ENCODE measurements around the gene TAS2R4. TPM values are rescaled to one million over a fixed set of nuclear protein-coding genes. Genes with fewer than 3 reads are reported as not detected.
A peak's percentile ranks its signal among the peaks of the same experiment; 100 is the strongest.

The TAS2R4 gene
- total RNA-seq, 1 experiment from 2014 or later = 1.2 TPM

DNA sequence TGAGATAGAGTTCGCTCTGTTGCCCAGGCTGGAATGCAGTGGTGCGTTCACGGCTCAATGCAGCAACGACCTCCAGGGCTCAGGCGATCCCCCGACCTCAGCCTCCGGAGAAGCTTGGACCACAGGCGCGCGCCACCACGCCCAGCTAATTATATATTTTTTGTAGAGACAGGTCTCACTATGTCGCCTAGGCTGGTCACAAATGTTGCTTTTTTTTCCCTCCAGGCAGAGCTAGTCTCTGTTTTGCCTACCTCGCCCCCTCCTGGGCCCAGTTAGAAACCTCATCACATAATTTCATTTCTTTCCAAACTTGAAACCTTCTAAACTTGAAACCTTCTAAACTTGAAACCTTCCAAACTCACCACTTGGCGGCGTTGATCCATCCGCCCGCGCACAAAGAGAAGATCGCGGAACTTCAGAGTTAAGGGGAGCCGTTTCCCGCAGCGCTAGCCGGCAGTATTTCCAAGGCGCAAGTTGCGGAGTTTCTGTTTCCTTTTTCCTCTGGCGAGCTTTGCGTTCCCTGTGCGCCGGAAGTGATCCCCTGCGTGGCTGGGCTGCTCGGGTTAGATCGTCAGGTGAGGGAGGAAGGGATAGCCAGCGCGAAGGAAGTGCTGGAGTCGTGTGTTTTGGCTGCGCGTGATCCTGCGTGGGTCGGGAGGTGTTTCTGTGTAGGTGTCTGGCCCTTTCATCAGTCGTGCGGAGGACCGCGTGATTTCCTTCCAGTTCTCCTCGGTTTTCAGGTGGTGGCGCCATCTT is 38.5 kb upstream of the TAS2R4 start, which contains the start of gene SSBP1 (continued):
- TF ChIP-seq, protein P1, sequence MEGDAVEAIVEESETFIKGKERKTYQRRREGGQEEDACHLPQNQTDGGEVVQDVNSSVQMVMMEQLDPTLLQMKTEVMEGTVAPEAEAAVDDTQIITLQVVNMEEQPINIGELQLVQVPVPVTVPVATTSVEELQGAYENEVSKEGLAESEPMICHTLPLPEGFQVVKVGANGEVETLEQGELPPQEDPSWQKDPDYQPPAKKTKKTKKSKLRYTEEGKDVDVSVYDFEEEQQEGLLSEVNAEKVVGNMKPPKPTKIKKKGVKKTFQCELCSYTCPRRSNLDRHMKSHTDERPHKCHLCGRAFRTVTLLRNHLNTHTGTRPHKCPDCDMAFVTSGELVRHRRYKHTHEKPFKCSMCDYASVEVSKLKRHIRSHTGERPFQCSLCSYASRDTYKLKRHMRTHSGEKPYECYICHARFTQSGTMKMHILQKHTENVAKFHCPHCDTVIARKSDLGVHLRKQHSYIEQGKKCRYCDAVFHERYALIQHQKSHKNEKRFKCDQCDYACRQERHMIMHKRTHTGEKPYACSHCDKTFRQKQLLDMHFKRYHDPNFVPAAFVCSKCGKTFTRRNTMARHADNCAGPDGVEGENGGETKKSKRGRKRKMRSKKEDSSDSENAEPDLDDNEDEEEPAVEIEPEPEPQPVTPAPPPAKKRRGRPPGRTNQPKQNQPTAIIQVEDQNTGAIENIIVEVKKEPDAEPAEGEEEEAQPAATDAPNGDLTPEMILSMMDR (IDR thresholded peaks at IDR 0.05 in 2 of 3, conservative IDR thresholded peaks at IDR 0.05 in 1 of 3; ENCODE audit: borderline replicate concordance in 1 of 3, insufficient read depth in 1 of 3, low read depth in 2 of 3, low read length in 2 of 3) = peak; percentile 68 to 97 (median 78)

DNA sequence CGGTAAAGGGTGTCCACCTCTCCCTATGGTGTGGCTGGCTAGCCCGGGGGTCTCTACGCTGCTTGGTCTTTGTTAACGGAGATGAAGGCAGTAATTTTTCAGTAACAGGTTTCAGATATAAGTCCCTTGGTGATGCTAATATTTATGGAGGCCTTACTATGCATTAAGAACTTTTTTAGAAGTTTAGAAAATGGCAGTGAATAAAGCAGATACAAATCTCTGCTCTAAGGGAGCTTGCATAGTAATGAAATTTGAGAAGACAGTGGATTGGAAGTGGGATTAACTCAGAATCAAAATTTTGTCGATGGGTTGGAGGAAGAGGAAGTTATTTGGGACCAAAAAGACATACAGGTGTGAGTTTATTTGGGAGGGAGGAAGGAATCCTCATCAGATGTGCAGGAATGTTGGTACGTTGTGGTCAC is 37.9 kb upstream of the TAS2R4 start:
- TF ChIP-seq EGR1 (IDR thresholded peaks at IDR 0.05; ENCODE audit: low read depth) (no peak), POLR2AphosphoS5 (IDR thresholded peaks at IDR 0.05; ENCODE audit: low read depth, low read length) (no peak), ELF1 (IDR thresholded peaks at IDR 0.05; ENCODE audit: borderline replicate concordance, low read depth) (no peak), ZNF274 (IDR thresholded peaks at IDR 0.05; ENCODE audit: low read depth, low read length) (no peak), SIN3A (IDR thresholded peaks at IDR 0.05; ENCODE audit: low read depth) (no peak), CBX3 (IDR thresholded peaks at IDR 0.05; ENCODE audit: low read depth) (no peak)
- TF ChIP-seq, protein P2, sequence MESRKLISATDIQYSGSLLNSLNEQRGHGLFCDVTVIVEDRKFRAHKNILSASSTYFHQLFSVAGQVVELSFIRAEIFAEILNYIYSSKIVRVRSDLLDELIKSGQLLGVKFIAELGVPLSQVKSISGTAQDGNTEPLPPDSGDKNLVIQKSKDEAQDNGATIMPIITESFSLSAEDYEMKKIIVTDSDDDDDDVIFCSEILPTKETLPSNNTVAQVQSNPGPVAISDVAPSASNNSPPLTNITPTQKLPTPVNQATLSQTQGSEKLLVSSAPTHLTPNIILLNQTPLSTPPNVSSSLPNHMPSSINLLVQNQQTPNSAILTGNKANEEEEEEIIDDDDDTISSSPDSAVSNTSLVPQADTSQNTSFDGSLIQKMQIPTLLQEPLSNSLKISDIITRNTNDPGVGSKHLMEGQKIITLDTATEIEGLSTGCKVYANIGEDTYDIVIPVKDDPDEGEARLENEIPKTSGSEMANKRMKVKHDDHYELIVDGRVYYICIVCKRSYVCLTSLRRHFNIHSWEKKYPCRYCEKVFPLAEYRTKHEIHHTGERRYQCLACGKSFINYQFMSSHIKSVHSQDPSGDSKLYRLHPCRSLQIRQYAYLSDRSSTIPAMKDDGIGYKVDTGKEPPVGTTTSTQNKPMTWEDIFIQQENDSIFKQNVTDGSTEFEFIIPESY (IDR thresholded peaks at IDR 0.05; ENCODE audit: extremely low read depth, insufficient replicate concordance, low read length) = no peak
- TF ChIP-seq, protein P3, sequence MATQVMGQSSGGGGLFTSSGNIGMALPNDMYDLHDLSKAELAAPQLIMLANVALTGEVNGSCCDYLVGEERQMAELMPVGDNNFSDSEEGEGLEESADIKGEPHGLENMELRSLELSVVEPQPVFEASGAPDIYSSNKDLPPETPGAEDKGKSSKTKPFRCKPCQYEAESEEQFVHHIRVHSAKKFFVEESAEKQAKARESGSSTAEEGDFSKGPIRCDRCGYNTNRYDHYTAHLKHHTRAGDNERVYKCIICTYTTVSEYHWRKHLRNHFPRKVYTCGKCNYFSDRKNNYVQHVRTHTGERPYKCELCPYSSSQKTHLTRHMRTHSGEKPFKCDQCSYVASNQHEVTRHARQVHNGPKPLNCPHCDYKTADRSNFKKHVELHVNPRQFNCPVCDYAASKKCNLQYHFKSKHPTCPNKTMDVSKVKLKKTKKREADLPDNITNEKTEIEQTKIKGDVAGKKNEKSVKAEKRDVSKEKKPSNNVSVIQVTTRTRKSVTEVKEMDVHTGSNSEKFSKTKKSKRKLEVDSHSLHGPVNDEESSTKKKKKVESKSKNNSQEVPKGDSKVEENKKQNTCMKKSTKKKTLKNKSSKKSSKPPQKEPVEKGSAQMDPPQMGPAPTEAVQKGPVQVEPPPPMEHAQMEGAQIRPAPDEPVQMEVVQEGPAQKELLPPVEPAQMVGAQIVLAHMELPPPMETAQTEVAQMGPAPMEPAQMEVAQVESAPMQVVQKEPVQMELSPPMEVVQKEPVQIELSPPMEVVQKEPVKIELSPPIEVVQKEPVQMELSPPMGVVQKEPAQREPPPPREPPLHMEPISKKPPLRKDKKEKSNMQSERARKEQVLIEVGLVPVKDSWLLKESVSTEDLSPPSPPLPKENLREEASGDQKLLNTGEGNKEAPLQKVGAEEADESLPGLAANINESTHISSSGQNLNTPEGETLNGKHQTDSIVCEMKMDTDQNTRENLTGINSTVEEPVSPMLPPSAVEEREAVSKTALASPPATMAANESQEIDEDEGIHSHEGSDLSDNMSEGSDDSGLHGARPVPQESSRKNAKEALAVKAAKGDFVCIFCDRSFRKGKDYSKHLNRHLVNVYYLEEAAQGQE (IDR thresholded peaks at IDR 0.05; ENCODE audit: low read depth) = no peak
- TF ChIP-seq, protein P4, sequence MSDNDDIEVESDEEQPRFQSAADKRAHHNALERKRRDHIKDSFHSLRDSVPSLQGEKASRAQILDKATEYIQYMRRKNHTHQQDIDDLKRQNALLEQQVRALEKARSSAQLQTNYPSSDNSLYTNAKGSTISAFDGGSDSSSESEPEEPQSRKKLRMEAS (IDR thresholded peaks at IDR 0.05) = peak; percentile 30; the same call in 1 of the 2 replicates
- TF ChIP-seq, protein P1 (IDR thresholded peaks at IDR 0.05 in 2 of 3, conservative IDR thresholded peaks at IDR 0.05 in 1 of 3; ENCODE audit: borderline replicate concordance in 1 of 3, insufficient read depth in 1 of 3, low read depth in 2 of 3, low read length in 2 of 3) = 0 out of 6 replicates have a peak, but pooled peaks of 1 of the 3 experiments have one; percentile 11
- peak overlapping the region; percentile 89 for H3K9ac ChIP-seq (ENCODE audit: low read length)
- H3K4me3 ChIP-seq (replicated peaks in 1 of 2; ENCODE audit: low read depth in 1 of 2, low read length in 2 of 2) = peak overlapping the region; percentile 86 to 88
- H3K36me3 ChIP-seq (ENCODE audit: control insufficient read depth in 1 of 2, insufficient read depth in 2 of 2, low read length in 2 of 2) = peaks cover 29 to 30% of the 10 kb centered on the region in 2 experiments
- intact Hi-C loops (cut with micrococcal nuclease) = loop anchor here (1.0 to 10.0 kb wide), 3 partner anchors 84 to 724 kb away; partner anchors contain the start of genes AGK and MRPS33
- no peaks in the 10 kb centered on the region for H3K27me3 ChIP-seq (ENCODE audit: insufficient read depth, low read length)
- H3K4me2 ChIP-seq (ENCODE audit: low read length) = peak overlapping the region; percentile 84
- no peaks in the 10 kb centered on the region for H3K9me2 ChIP-seq (ENCODE audit: insufficient read depth)
- H4K20me1 ChIP-seq (ENCODE audit: insufficient read depth) = peaks cover 6% of the 10 kb centered on the region; the same call in 1 of the 2 replicates
- H3K4me1 ChIP-seq (ENCODE audit: control insufficient read depth in 1 of 2, insufficient read depth in 2 of 2, low read length in 2 of 2) = peaks cover 4 to 13% of the 10 kb centered on the region in 2 experiments; a peak in 3 of 4 replicates
- peak overlapping the region; percentile 66 for H3K27ac ChIP-seq (ENCODE audit: low read depth, low read length)
- ChIA-PET RAD21 (ENCODE audit: low non-redundant PET in 1 of 2, low total read pairs in 2 of 2, uncharacterized antibody in 2 of 2, unreplicated experiment in 2 of 2) (no interaction called here), CTCF (interaction anchor here (1.0 to 2.5 kb wide), 9 partner anchors 9 to 188 kb away, joined by 3 to 21 read pairs (median 3); partner anchors contain the start of gene WEE2), POLR2A (interaction anchor here (1.0 to 1.4 kb wide), 2 partner anchors 17 to 84 kb away, joined by 3 to 4 read pairs; no protein-coding TSS in a partner anchor)
- H3K79me2 ChIP-seq (ENCODE audit: insufficient read depth, low read length) = peaks cover 54% of the 10 kb centered on the region
- BruUV-seq (replicated peaks) = TSS peak; percentile 74
- H2AFZ ChIP-seq (ENCODE audit: low read depth, low read length, poor library complexity, severe bottlenecking) = no peak overlapping the region
- DNase-seq (ENCODE audit: low read depth, low spot score) (no peak), ATAC-seq (peak; percentile 75)
- H3K9me3 ChIP-seq (ENCODE audit: control insufficient read depth in 1 of 2, insufficient read depth in 1 of 2, low read depth in 1 of 2, low read length in 2 of 2) = no peaks in the 10 kb centered on the region

Measured in HCT116 (cell line).